Caco-2 (cell line): ENCODE data around the gene KRTAP12-3. TPM values are rescaled to one million over a fixed set of nuclear protein-coding genes. Genes with fewer than 3 reads are reported as not detected.

Experiments
- BruUV-seq: library from RNA; stranded (reverse); fragments of 400-500 nt; replicated peaks from 2 replicates; lab custom pipeline; 2021; lab: Mats Ljungman, UMichigan
- CTCF ChIA-PET: fragments of 300-600 bp; sonication (Branson Sonifier 250); formaldehyde crosslinking; loops from one replicate; lab custom pipeline; 2022; ENCODE audit warnings: antibody characterized with exemption; lab: Charles Lee
- POLR2A ChIA-PET: fragments of 300-600 bp; sonication (Branson Sonifier 250); formaldehyde crosslinking; loops from one replicate; lab custom pipeline; 2022; ENCODE audit warnings: antibody characterized with exemption; lab: Charles Lee
- DNase-seq, 2 experiments: peaks; one replicate each; pipeline versions ENCODE4 v3.0.0 to v3.0.0-alpha.2; 2020 to 2022
- H3K27me3 ChIP-seq: replicated peaks from 2 replicates; pipeline ENCODE4 v1.6.0; 2011; ENCODE audit warnings: low read length; ENCODE audit not compliant: control insufficient read depth, insufficient read depth
- H3K36me3 ChIP-seq: 2 replicates; pipeline ENCODE4 v1.5.1; 2011; ENCODE audit warnings: low read length; ENCODE audit not compliant: control insufficient read depth, insufficient read depth
- H3K4me1 ChIP-seq: fragments of 250-450 bp; sonication (Bioruptor Pico); 2 replicates; pipeline ENCODE4 v1.5.1; 2020; ENCODE audit warnings: mild to moderate bottlenecking
- H3K4me3 ChIP-seq: 2 replicates; pipeline ENCODE4 v1.5.1; 2011; ENCODE audit warnings: low read depth, mild to moderate bottlenecking, control low read depth, low read length
- H3K9me3 ChIP-seq: fragments of 250-450 bp; sonication (Bioruptor Pico); 2 replicates; pipeline ENCODE4 v1.5.1; 2020; ENCODE audit warnings: mild to moderate bottlenecking, moderate library complexity
- H3K27ac Mint-ChIP-seq: one replicate; pipeline ENCODE4 v1.8.0; 2022; ENCODE audit warnings: mixed read lengths; ENCODE audit not compliant: unreplicated experiment
- H3K27me3 Mint-ChIP-seq: one replicate; pipeline ENCODE4 v1.8.0; 2022; ENCODE audit warnings: mixed read lengths; ENCODE audit not compliant: insufficient read depth, unreplicated experiment
- H3K36me3 Mint-ChIP-seq: one replicate; pipeline ENCODE4 v1.8.0; 2022; ENCODE audit warnings: mild to moderate bottlenecking, mixed read lengths; ENCODE audit not compliant: insufficient read depth, unreplicated experiment
- H3K4me1 Mint-ChIP-seq: one replicate; pipeline ENCODE4 v1.8.0; 2022; ENCODE audit warnings: low read depth, mixed read lengths; ENCODE audit not compliant: unreplicated experiment
- H3K4me3 Mint-ChIP-seq: one replicate; pipeline ENCODE4 v1.8.0; 2022; ENCODE audit warnings: mild to moderate bottlenecking, moderate library complexity, mixed read lengths; ENCODE audit not compliant: unreplicated experiment
- H3K9me3 Mint-ChIP-seq: one replicate; pipeline ENCODE4 v1.8.0; 2022; ENCODE audit warnings: mixed read lengths; ENCODE audit not compliant: unreplicated experiment
- CTCF ChIP-seq, 2 experiments: fragments of 200-600 bp in 1 of 2; IDR thresholded peaks; 1 replicate in 1 of 2; 2 replicates in 1 of 2; pipeline versions ENCODE4 v1.5.1 to v1.8.0; 2011 to 2022; ENCODE audit warnings: antibody characterized with exemption in 1 of 2, control low read depth in 1 of 2, inconsistent platforms in 1 of 2, low read depth in 1 of 2, low read length in 1 of 2, mild to moderate bottlenecking in 1 of 2, moderate library complexity in 1 of 2; ENCODE audit not compliant: insufficient read depth in 1 of 2, severe bottlenecking in 1 of 2, unreplicated experiment in 1 of 2
- intact Hi-C: fragments of 100-400 bp; cut with micrococcal nuclease; formaldehyde crosslinking; loops from one replicate; pipeline ENCODE4 v1.10.0; 2022; ENCODE audit not compliant: unreplicated experiment
- total RNA-seq: library from RNA; stranded (reverse); gene quantifications from 2 replicates; pipeline ENCODE4 v1.2.3, GENCODE V29; 2022

KRTAP12-3 gene
- total RNA-seq, 1 experiment from 2014 or later: not detected

- Histone ChIP-seq H3K9me3 (0 out of 2 replicates have a peak, but pooled peaks cover 5% of the 10 kb centered on the region), H3K4me3 (no peak overlapping the region), H3K27me3 (no peaks in the 10 kb centered on the region), H3K36me3 (no peaks in the 10 kb centered on the region), H3K4me1 (no peaks in the 10 kb centered on the region)
- intact Hi-C loops: no loop called here
- peaks cover 6% of the 10 kb centered on the region for H3K27me3 Mint-ChIP-seq
- no TSS peak for BruUV-seq
- H3K27ac Mint-ChIP-seq: no peak overlapping the region
- H3K4me1 Mint-ChIP-seq: no peaks in the 10 kb centered on the region
- ChIA-PET POLR2A (no interaction called here), CTCF (no interaction called here)
- no peak for DNase-seq
- H3K4me3 Mint-ChIP-seq: no peak overlapping the region
- no peak for TF ChIP-seq CTCF (IDR thresholded peaks at IDR 0.05; ENCODE audit: insufficient read depth in 1 of 2, low read depth in 1 of 2, low read length in 1 of 2, severe bottlenecking in 1 of 2, unreplicated experiment in 1 of 2)
- H3K36me3 Mint-ChIP-seq: no peaks in the 10 kb centered on the region
- H3K9me3 Mint-ChIP-seq: peaks cover 40% of the 10 kb centered on the region
These were observed 44.2 kb upstream of the KRTAP12-3 start for GRCh38 chr21:44613386-44614155.

GRCh38 chr21:44614161-44614631 is 43.5 kb upstream of the KRTAP12-3 start:
- no peak for DNase-seq
- no peak for TF ChIP-seq CTCF (IDR thresholded peaks at IDR 0.05; ENCODE audit: insufficient read depth in 1 of 2, low read depth in 1 of 2, low read length in 1 of 2, severe bottlenecking in 1 of 2, unreplicated experiment in 1 of 2)
- Mint-ChIP-seq H3K4me3 (no peak overlapping the region), H3K27me3 (peaks cover 6% of the 10 kb centered on the region), H3K27ac (no peak overlapping the region), H3K36me3 (no peaks in the 10 kb centered on the region), H3K9me3 (peaks cover 39% of the 10 kb centered on the region), H3K4me1 (no peaks in the 10 kb centered on the region)
- H3K27me3 ChIP-seq: no peaks in the 10 kb centered on the region
- no peaks in the 10 kb centered on the region for H3K4me1 ChIP-seq
- no peak overlapping the region for H3K4me3 ChIP-seq
- no TSS peak for BruUV-seq
- ChIA-PET POLR2A (no interaction called here), CTCF (no interaction called here)
- H3K9me3 ChIP-seq: 0 out of 2 replicates have a peak, but pooled peaks cover 5% of the 10 kb centered on the region
- no peaks in the 10 kb centered on the region for H3K36me3 ChIP-seq
- intact Hi-C loops: no loop called here

GRCh38 chr21:44614961-44615391 is 42.8 kb upstream of the KRTAP12-3 start:
- Mint-ChIP-seq H3K4me1 (no peaks in the 10 kb centered on the region), H3K36me3 (no peaks in the 10 kb centered on the region), H3K27ac (no peak overlapping the region), H3K9me3 (peaks cover 39% of the 10 kb centered on the region), H3K27me3 (peaks cover 6% of the 10 kb centered on the region), H3K4me3 (no peak overlapping the region)
- POLR2A ChIA-PET: no interaction called here
- Histone ChIP-seq H3K27me3 (no peaks in the 10 kb centered on the region), H3K9me3 (0 out of 2 replicates have a peak, but pooled peaks cover 11% of the 10 kb centered on the region), H3K36me3 (no peaks in the 10 kb centered on the region), H3K4me1 (no peaks in the 10 kb centered on the region), H3K4me3 (no peak overlapping the region)
- no peak for DNase-seq
- TF ChIP-seq CTCF (IDR thresholded peaks at IDR 0.05; ENCODE audit: insufficient read depth in 1 of 2, low read depth in 1 of 2, low read length in 1 of 2, severe bottlenecking in 1 of 2, unreplicated experiment in 1 of 2): no peak
- intact Hi-C loops: no loop called here
- no TSS peak for BruUV-seq
- CTCF ChIA-PET: interaction anchor here (0.7 kb wide), 1 partner anchor 271 kb away, joined by 4 read pairs; no protein-coding TSS in a partner anchor
